GM23338 (cell line): ENCODE measurements around the gene ATP13A1.

Source experiments
- CTCF ChIP-seq, 2 experiments: fragments of 200-600 bp in 1 of 2; sonication (generic) in 1 of 2; conservative IDR thresholded peaks; 2 replicates each; pipeline versions ENCODE4 v1.5.1 to v1.6.1; 2016 to 2017; ENCODE audit warnings: antibody characterized with exemption in 2 of 2, low read depth in 2 of 2, mild to moderate bottlenecking in 2 of 2, moderate library complexity in 1 of 2
- EZH2 ChIP-seq: fragments of 200-600 bp; sonication (generic); IDR thresholded peaks from one replicate; pipeline ENCODE4 v1.8.0; 2017; ENCODE audit warnings: antibody characterized with exemption, mild to moderate bottlenecking, low read depth; ENCODE audit not compliant: unreplicated experiment
- EZH2phosphoT487 ChIP-seq: fragments of 200-600 bp; sonication (generic); IDR thresholded peaks from one replicate; pipeline ENCODE4 v1.8.1; 2018; ENCODE audit warnings: antibody characterized with exemption; ENCODE audit not compliant: unreplicated experiment
- JUNB ChIP-seq: IDR thresholded peaks from one replicate; pipeline ENCODE4 v1.6.1; 2016; ENCODE audit warnings: antibody characterized with exemption; ENCODE audit not compliant: unreplicated experiment
- POLR2AphosphoS5 ChIP-seq: IDR thresholded peaks from 2 replicates; pipeline ENCODE4 v1.6.1; 2016; ENCODE audit warnings: antibody characterized with exemption, low read depth
- REST ChIP-seq: IDR thresholded peaks from one replicate; pipeline ENCODE4 v1.6.1; 2018; ENCODE audit warnings: antibody characterized with exemption; ENCODE audit not compliant: unreplicated experiment
- STAT1 ChIP-seq: IDR thresholded peaks from one replicate; pipeline ENCODE4 v1.6.1; 2016; ENCODE audit warnings: antibody characterized with exemption; ENCODE audit not compliant: unreplicated experiment
- ZNF331 ChIP-seq: fragments of 250-450 bp; sonication (Bioruptor Pico); IDR thresholded peaks from 2 replicates; pipeline ENCODE4 v1.5.0; 2020; ENCODE audit warnings: low read depth, mild to moderate bottlenecking, moderate library complexity

GRCh38 chr19:19606021-19606420 lies 57.5 kb downstream of the ATP13A1 start:
- TF ChIP-seq CTCF (conservative IDR thresholded peaks at IDR 0.05; ENCODE audit: low read depth in 2 of 2): no peak
- no peak for TF ChIP-seq POLR2AphosphoS5
- no peak for TF ChIP-seq STAT1
- TF ChIP-seq EZH2phosphoT487: no peak
- no peak for TF ChIP-seq JUNB
- TF ChIP-seq EZH2: no peak
- no peak for TF ChIP-seq REST
- TF ChIP-seq ZNF331 (CRISPR knock-in tag): no peak
